Fibroblast of villous mesenchyme (primary cell): ENCODE data around the gene GDPGP1. TPM values are rescaled to one million over a fixed set of nuclear protein-coding genes. Genes with fewer than 3 reads are reported as not detected.

Experiments used
- DNase-seq: peaks from one replicate; pipeline ENCODE4 v3.0.0-alpha.2; 2010; ENCODE audit warnings: low read depth
- H3K4me3 ChIP-seq: 2 replicates; pipeline ENCODE4 v1.5.1; 2011; ENCODE audit warnings: low read depth, mild to moderate bottlenecking, low read length
- CTCF ChIP-seq: IDR thresholded peaks from 2 replicates; pipeline ENCODE4 v1.5.1; 2012; ENCODE audit warnings: low read depth, mild to moderate bottlenecking, low read length; ENCODE audit not compliant: insufficient read depth
- total RNA-seq: library from RNA; depleted of rRNA; stranded (reverse); fragments of >200 nt; gene quantifications from 2 replicates; pipeline ENCODE4 v1.2.3, GENCODE V29; 2012

Gene GDPGP1
- total RNA-seq, 1 donor = 5.6 TPM

- no peak overlapping the region for H3K4me3 ChIP-seq
- no peak for DNase-seq
- TF ChIP-seq CTCF = no peak
These were observed 21.5 kb upstream of the GDPGP1 start for GRCh38 chr15:90212221-90213098.

- no peak for TF ChIP-seq CTCF
- no peak overlapping the region for H3K4me3 ChIP-seq
- no peak for DNase-seq
These were observed 20.7 kb upstream of the GDPGP1 start for GRCh38 chr15:90213122-90213817.

GRCh38 chr15:90213818-90214204 is 20.2 kb upstream of the GDPGP1 start:
- no peak for TF ChIP-seq CTCF
- DNase-seq = no peak
- H3K4me3 ChIP-seq = no peak overlapping the region

- TF ChIP-seq CTCF = peak; percentile 36
- DNase-seq = no peak
- no peak overlapping the region for H3K4me3 ChIP-seq
These were observed 19.3 kb upstream of the GDPGP1 start for GRCh38 chr15:90214553-90215196.

- no peak overlapping the region for H3K4me3 ChIP-seq
- no peak for DNase-seq
- no peak for TF ChIP-seq CTCF
These were observed 16.2 kb upstream of the GDPGP1 start for GRCh38 chr15:90217671-90218394.

GRCh38 chr15:90219421-90220141 is 14.4 kb upstream of the GDPGP1 start:
- peak; percentile 21 for DNase-seq
- no peak overlapping the region for H3K4me3 ChIP-seq
- peak; percentile 70 for TF ChIP-seq CTCF
